KMS-11 (cell line): ENCODE measurements around the gene PAPPA.

Experiments
- H2AFZ ChIP-seq: fragments of 200-600 bp; sonication (generic); 2 replicates; pipeline ENCODE4 v1.6.1; 2016; ENCODE audit warnings: antibody characterized with exemption, mixed run types, low read depth
- H3K27ac ChIP-seq: fragments of 200-600 bp; sonication (generic); 2 replicates; pipeline ENCODE4 v1.6.1; 2016; ENCODE audit warnings: mild to moderate bottlenecking, mixed run types
- H3K27me3 ChIP-seq: fragments of 200-600 bp; sonication (generic); 2 replicates; pipeline ENCODE4 v1.6.1; 2017; ENCODE audit warnings: mild to moderate bottlenecking, low read depth, mixed run types, moderate library complexity; ENCODE audit not compliant: insufficient read depth
- H3K36me3 ChIP-seq: fragments of 200-600 bp; sonication (generic); 2 replicates; pipeline ENCODE4 v1.6.1; 2017; ENCODE audit warnings: mild to moderate bottlenecking, mixed run types; ENCODE audit not compliant: insufficient read depth
- H3K4me1 ChIP-seq: fragments of 200-600 bp; sonication (generic); 2 replicates; pipeline ENCODE4 v1.6.1; 2016; ENCODE audit warnings: mild to moderate bottlenecking, low read depth, mixed run types; ENCODE audit not compliant: poor library complexity, severe bottlenecking
- H3K4me2 ChIP-seq: fragments of 200-600 bp; sonication (generic); 2 replicates; pipeline ENCODE4 v1.7.0; 2016; ENCODE audit warnings: mild to moderate bottlenecking, mixed run types
- H3K4me3 ChIP-seq: fragments of 200-600 bp; sonication (generic); IDR thresholded peaks from 2 replicates; pipeline ENCODE4 v1.6.1; 2017; ENCODE audit warnings: low read depth, low read length, mixed read lengths; ENCODE audit not compliant: insufficient read depth
- H3K79me2 ChIP-seq: fragments of 200-600 bp; sonication (generic); 2 replicates; pipeline ENCODE4 v1.6.1; 2016; ENCODE audit warnings: low read depth, mixed run types; ENCODE audit not compliant: insufficient read depth
- H3K9ac ChIP-seq: fragments of 200-600 bp; sonication (generic); 2 replicates; pipeline ENCODE4 v1.6.1; 2016; ENCODE audit warnings: mild to moderate bottlenecking, mixed run types
- H4K20me1 ChIP-seq: fragments of 200-600 bp; sonication (generic); 2 replicates; pipeline ENCODE4 v1.6.1; 2016; ENCODE audit warnings: mild to moderate bottlenecking, mixed run types; ENCODE audit not compliant: insufficient read depth
- CTCF ChIP-seq: fragments of 200-600 bp; sonication (generic); conservative IDR thresholded peaks from 2 replicates; pipeline ENCODE4 v1.6.1; 2017; ENCODE audit warnings: low read depth, mild to moderate bottlenecking, antibody characterized with exemption, low read length, moderate library complexity, mixed read lengths

PAPPA gene

GRCh38 chr9:116145036-116145435, 8.6 kb upstream of the PAPPA start:
- Histone ChIP-seq H3K4me2 (no peak overlapping the region), H2AFZ (no peak overlapping the region), H3K27me3 (no peaks in the 10 kb centered on the region), H3K79me2 (no peaks in the 10 kb centered on the region), H3K27ac (no peak overlapping the region), H3K4me3 (no peak overlapping the region), H3K36me3 (no peaks in the 10 kb centered on the region), H4K20me1 (no peaks in the 10 kb centered on the region), H3K9ac (no peak overlapping the region), H3K4me1 (no peaks in the 10 kb centered on the region)
- TF ChIP-seq CTCF, result no peak

- Histone ChIP-seq H3K27me3 (no peaks in the 10 kb centered on the region; the same call in 1 of the 2 replicates), H3K27ac (no peak overlapping the region), H3K4me1 (no peaks in the 10 kb centered on the region), H3K4me2 (no peak overlapping the region), H2AFZ (no peak overlapping the region), H3K4me3 (no peak overlapping the region), H3K36me3 (no peaks in the 10 kb centered on the region), H3K9ac (no peak overlapping the region), H3K79me2 (no peaks in the 10 kb centered on the region), H4K20me1 (no peaks in the 10 kb centered on the region)
- no peak for TF ChIP-seq CTCF
Observed at GRCh38 chr9:116147821-116148220, 5.8 kb upstream of the PAPPA start.

GRCh38 chr9:116149844-116150243, 3.7 kb upstream of the PAPPA start:
- peak; percentile 66 for TF ChIP-seq CTCF
- Histone ChIP-seq H2AFZ (no peak overlapping the region), H3K4me1 (no peaks in the 10 kb centered on the region), H3K9ac (no peak overlapping the region), H3K4me3 (no peak overlapping the region), H3K36me3 (no peaks in the 10 kb centered on the region), H3K4me2 (no peak overlapping the region), H3K27ac (no peak overlapping the region), H4K20me1 (no peaks in the 10 kb centered on the region), H3K27me3 (no peaks in the 10 kb centered on the region; the same call in 1 of the 2 replicates), H3K79me2 (no peaks in the 10 kb centered on the region)

- Histone ChIP-seq H3K27ac (no peak overlapping the region), H3K79me2 (no peaks in the 10 kb centered on the region), H3K4me3 (no peak overlapping the region), H2AFZ (no peak overlapping the region), H3K36me3 (no peaks in the 10 kb centered on the region), H3K4me2 (no peak overlapping the region), H3K9ac (no peak overlapping the region), H3K27me3 (no peaks in the 10 kb centered on the region; the same call in 1 of the 2 replicates), H3K4me1 (no peaks in the 10 kb centered on the region), H4K20me1 (no peaks in the 10 kb centered on the region)
- no peak for TF ChIP-seq CTCF
Observed at GRCh38 chr9:116151199-116151598, 2.4 kb upstream of the PAPPA start.
